ENCODE data around the gene TMEM184A. TPM values are rescaled to one million over a fixed set of nuclear protein-coding genes. Genes with fewer than 3 reads are reported as not detected.
A peak's percentile ranks its signal among the peaks of the same experiment; 100 is the strongest.

Gene TMEM184A
- total and polyA plus RNA-seq, 8 donors = 3.8 to 99.4 (median 17.2) TPM

- no peak for DNase-seq
- no peaks in the 10 kb centered on the region for H3K27me3 ChIP-seq
- intact Hi-C loops (cut with DNase I; ENCODE audit: low total_unique reads) = no loop called here
- no peak overlapping the region for H3K27ac ChIP-seq
- H3K4me1 ChIP-seq = peaks cover 4 to 20% (median 15%) of the 10 kb centered on the region in 4 donors
- peaks cover 0 to 62% (median 45%) of the 10 kb centered on the region in 4 donors for H3K36me3 ChIP-seq
- TF ChIP-seq CTCF (IDR thresholded peaks at IDR 0.05) (no peak), EP300 (IDR thresholded peaks at IDR 0.05) (no peak), POLR2AphosphoS5 (IDR thresholded peaks at IDR 0.05) (no peak), POLR2A (IDR thresholded peaks at IDR 0.05) (no peak)
- no peak overlapping the region for H3K4me3 ChIP-seq
- WGBS, 5 donors = 76 to 85% (median 83%) methylated on average over 14 to 35 of the region's 35 CpGs
- H3K9me3 ChIP-seq = no peaks in the 10 kb centered on the region
Measured at GRCh38 chr7:1547777-1548437, 8.1 kb downstream of the TMEM184A start.

- TF ChIP-seq CTCF (IDR thresholded peaks at IDR 0.05) = no peak
- no peak for TF ChIP-seq POLR2A (IDR thresholded peaks at IDR 0.05)
- no peak for TF ChIP-seq POLR2AphosphoS5 (IDR thresholded peaks at IDR 0.05)
- TF ChIP-seq EP300 (IDR thresholded peaks at IDR 0.05) = no peak
- H3K4me3 ChIP-seq = no peak overlapping the region
- no peak overlapping the region for H3K27ac ChIP-seq
- H3K9me3 ChIP-seq = no peaks in the 10 kb centered on the region
- WGBS, 5 donors = 86 to 94% (median 91%) methylated on average over 18 to 41 of the region's 41 CpGs
- DNase-seq = no peak
- H3K4me1 ChIP-seq = peaks cover 4 to 20% (median 15%) of the 10 kb centered on the region in 4 donors
- intact Hi-C loops (cut with DNase I; ENCODE audit: low total_unique reads) = no loop called here
- no peaks in the 10 kb centered on the region for H3K27me3 ChIP-seq
- H3K36me3 ChIP-seq = peaks cover 4 to 70% (median 53%) of the 10 kb centered on the region in 4 donors
Measured at GRCh38 chr7:1546909-1547776, 8.9 kb downstream of the TMEM184A start.

- 72 to 83% (median 78%) methylated on average over 7 to 28 of the region's 28 CpGs for WGBS, 5 donors
- intact Hi-C loops (cut with DNase I; ENCODE audit: low total_unique reads) = no loop called here
- Histone ChIP-seq H3K9me3 (no peaks in the 10 kb centered on the region), H3K27ac (peak overlapping the region in 3 of 5 donors; percentile 2 to 46 (median 26)), H3K4me1 (peaks cover 4 to 20% (median 15%) of the 10 kb centered on the region in 4 donors), H3K27me3 (no peaks in the 10 kb centered on the region), H3K36me3 (peaks cover 12 to 77% (median 60%) of the 10 kb centered on the region in 4 donors), H3K4me3 (no peak overlapping the region)
- DNase-seq = no peak
- TF ChIP-seq POLR2AphosphoS5 (IDR thresholded peaks at IDR 0.05) (no peak), EP300 (IDR thresholded peaks at IDR 0.05) (no peak), CTCF (IDR thresholded peaks at IDR 0.05) (no peak), POLR2A (IDR thresholded peaks at IDR 0.05) (no peak)
Measured at GRCh38 chr7:1546274-1546908, 9.6 kb downstream of the TMEM184A start.
